T-helper 1 cell (primary cell): Measurements from ENCODE around the gene ATP5MK.
"Not testable (repeated sequence)": the region's sequence is repeated elsewhere in the genome, so short reads cannot be mapped to it uniquely, and the experiment has no call there.

ENCODE experiments used
- DNase-seq, 5 donors: peaks; one replicate each; pipeline ENCODE4 v3.0.0-alpha.2; 2012 to 2020

The ATP5MK gene

DNA sequence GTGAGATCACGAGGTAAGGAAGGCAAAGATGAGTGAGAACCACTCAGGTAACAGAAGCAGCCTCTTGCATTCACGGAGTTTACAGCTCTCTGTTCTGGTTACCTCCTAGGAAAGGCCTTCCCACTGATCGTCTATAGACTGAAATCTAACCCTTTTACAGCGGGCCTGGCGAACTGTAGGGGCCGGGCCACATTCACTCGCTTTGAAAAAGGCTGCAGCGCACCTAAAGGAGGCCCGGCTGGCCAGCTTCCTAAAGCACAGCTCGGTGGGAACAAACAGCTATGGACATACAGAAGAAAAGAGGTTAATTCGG lies 565 bp downstream of the ATP5MK start:
- no peak for DNase-seq

DNA sequence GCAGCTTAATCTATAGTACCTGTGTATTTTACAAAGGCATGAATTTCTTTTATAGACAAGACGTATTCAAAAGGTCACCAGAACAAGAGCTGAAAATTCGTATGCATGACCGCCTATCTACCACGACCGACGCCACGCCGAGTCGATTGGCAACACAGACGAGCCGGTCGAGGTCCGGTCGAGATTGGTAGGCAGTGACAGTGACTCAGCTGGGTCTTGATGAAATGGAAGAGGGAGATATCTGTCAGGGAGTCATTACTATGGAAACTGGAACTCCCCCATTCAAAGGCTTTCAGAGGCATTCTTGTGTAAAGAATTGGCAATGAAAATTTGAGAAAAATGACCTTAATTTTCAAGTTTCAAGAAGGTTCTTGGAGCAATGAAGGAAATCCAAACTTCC lies 2.1 kb downstream of the ATP5MK start:
- no peak for DNase-seq

DNA sequence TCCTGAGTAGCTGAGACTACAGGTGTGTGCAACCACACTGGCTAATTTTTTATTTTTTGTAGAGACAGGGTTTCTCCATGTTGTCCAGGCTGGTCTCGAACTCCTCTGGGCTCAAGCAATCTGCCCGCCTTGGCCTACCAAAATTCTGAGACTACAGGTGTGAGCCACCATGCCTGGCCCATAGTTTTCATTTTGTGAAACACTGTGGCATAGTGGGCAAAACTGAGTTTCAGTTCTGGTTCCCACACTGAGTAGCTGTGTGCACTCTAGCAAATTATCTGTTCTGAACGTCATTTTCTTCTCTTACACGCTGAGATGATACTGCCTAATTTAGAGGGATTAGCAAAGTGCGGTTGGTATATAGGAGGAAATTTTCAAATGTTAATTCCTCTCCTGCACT lies 13.5 kb downstream of the ATP5MK start:
- DNase-seq: no peak

DNA sequence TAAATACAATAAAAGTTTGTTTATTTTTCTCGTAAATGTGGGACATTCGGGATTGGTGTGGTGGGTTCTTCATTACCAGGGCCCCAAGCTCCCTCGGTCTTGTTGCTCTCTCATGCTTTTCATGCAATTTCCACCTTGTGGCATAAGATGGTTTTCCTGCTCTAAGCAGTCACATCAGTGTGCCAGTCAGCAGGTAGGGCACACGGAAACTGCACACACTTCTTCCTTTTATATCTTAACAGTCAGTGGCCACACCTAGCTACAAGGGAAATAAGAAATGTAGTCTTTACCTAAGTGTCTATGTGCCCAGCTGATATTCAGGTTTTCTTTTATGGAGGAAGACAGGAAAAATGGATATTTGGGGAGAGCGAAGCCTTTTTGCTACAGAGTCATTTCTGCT lies 22.0 kb downstream of the ATP5MK start:
- DNase-seq: no peak

DNA sequence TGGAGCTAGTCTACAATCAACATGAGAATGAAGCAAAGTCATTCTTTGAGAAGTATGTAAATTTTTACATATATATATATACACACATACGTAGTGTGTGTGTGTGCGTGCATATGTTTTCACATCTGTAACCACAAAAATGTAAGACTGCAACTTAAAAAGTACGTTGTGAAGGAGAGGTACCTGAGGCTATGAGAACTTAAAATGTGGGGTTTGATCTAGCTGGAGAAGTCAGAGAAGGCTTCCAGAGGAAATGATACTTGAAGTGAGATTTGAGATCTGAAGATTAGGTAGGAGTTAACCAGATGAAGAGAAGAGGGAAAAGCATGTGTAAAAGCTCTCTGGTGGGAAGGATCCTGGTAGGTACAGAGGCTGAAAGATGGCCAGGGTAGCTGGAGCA lies 22.7 kb downstream of the ATP5MK start:
- no peak for DNase-seq

DNA sequence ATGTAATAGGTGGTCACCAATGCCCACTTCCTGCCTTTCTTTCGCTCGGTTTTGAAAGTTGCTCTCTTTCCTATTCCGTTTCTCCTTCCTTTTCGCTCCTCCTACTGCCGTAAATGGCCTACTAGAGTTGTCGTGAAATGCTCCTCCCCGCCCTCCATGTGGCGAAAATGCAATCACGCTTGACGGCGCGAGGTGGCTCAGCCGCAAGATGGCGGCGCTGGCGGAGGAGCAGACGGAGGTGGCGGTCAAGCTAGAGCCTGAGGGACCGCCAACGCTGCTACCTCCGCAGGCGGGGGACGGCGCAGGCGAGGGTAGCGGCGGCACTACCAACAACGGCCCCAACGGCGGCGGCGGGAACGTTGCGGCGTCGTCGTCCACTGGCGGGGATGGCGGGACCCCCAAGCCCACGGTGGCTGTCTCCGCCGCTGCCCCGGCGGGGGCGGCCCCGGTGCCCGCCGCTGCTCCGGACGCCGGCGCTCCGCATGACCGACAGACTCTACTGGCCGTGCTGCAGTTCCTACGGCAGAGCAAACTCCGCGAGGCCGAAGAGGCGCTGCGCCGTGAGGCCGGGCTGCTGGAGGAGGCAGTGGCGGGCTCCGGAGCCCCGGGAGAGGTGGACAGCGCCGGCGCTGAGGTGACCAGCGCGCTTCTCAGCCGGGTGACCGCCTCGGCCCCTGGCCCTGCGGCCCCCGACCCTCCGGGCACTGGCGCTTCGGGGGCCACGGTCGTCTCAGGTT lies 28.3 kb downstream of the ATP5MK start, which contains the start of gene TAF5:
Gene TAF5 (plus strand): TSS at position 195 of the 737 bp plus-strand sequence. CDS start 14 bp downstream, at position 209.
- peak; percentile 76 to 96 (median 84) for DNase-seq

DNA sequence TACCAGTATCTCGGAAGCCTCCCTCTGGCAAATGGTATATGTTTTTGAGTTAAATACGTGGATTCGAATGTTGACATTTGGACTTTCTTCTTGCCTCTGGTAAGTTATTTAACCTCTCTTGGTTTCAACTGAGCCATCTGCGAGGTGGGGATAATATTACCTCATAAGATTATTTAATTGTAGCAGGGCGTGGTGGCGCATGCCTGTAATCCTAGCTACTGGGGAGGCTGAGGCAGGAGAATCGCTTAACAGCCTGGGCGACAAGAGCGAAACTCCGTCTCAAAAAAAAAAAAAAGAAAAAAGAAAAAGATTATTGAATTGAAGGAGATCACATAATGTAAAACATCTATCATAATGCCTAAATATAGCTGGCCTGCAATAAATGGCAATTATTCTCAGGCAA lies 28.9 kb downstream of the ATP5MK start:
- no peak for DNase-seq

DNA sequence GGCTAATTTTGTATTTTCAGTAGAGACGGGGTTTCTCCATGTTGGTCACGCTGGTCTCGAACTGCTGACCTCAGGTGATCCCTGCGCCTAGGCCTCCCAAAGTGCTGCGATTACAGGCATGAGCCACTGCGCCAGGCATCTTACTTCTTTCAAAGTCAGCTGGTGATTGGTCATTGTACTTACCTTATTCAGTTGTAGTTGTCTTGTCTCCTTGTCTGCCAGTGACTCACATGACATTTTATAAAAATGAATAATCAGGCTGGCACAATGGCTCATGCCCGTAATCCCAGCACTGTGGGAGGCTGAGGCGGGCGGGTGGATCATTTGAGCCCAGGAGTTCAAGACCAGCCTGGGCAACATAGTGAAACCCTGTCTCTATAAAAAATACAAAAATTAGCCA lies 35.5 kb downstream of the ATP5MK start:
- DNase-seq: not testable (repeated sequence)

DNA sequence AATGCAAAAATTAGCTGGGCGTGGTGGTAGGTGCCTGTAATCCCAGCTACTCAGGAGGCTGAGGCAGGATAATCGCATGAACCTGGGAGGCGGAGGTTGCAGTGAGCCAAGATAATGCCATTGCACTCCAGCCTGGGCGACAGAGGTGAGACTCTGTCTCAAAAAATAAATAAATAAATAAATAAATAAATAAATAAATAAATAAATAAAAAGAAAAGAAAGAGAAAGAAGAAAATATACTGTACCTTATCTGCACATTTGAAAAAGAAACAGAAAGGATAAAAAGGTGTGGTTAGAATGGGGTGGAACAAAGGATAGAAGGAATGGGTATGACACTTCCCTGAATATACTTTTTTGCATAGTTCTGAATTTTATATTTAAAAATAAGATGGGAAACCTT lies 36.8 kb downstream of the ATP5MK start:
- DNase-seq: not testable (repeated sequence)

DNA sequence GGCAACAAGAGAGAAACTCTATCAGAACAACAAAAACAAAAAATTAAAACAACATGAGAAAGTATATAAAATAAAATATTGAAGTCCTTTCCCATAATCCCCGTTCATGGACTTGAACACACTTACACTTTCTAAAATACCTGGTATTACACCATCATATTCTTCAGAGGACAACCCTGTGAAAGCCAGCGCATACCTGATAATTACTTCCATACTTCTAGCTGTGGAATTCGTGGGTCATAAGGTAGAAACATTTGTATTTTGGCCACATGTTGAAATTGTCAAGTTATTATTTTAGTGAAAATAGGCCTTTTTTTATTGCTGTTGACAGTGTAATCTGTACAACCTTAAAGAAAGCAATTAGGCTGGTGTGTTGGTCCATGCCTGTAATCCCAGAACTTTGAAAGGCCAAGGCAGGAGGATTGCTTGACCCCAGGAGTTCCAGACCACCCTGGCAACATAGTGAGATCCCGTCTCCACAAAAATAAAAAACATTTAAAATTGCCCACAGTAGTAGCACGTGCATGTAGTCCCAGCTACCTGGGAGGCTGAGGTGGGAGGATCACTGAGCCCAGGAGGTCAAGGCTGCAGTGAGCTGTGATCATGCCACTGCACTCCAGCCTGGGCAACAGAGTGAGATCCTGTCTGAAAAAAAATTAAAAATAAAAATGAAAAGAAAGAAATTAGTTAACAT lies 40.2 kb downstream of the ATP5MK start:
- DNase-seq: no peak

DNA sequence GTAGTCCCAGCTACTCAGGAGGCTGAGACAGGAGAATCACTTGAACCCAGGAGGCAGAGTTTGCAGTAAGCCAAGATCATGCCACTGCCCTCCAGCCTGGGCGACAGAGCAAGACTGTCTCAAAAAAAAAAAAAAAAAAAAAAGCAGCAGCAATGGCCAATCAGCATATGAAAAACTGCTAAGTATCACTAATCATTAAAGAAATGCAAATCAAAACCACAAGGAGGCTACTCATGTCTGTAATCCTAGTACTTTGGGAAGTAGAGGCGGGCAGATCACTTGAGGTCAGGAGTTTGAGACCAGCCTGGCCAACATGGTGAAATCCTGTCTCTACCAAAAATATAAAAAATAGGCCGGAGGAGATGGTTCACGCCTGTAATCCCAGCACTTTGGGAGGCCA lies 41.7 kb downstream of the ATP5MK start:
- not testable (repeated sequence) for DNase-seq

DNA sequence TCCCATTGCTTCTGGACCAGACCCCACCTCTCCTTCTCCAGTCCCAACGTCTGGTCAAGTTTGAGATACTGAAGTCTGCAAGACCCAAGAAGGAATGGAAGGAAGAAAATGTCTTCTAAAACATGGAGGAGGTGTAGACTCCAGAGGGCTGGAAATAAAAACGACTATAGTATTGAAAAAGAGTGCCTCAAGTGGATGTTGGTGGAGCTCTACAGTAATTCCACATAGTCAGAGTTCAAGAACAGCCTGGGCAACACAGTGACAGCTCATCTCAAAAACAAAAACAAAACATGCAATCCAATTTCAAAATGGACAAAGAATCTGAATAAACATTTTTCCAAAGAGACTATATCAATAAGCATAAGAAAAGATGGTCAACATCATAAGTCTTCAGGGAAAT lies 43.0 kb downstream of the ATP5MK start:
- no peak for DNase-seq

DNA sequence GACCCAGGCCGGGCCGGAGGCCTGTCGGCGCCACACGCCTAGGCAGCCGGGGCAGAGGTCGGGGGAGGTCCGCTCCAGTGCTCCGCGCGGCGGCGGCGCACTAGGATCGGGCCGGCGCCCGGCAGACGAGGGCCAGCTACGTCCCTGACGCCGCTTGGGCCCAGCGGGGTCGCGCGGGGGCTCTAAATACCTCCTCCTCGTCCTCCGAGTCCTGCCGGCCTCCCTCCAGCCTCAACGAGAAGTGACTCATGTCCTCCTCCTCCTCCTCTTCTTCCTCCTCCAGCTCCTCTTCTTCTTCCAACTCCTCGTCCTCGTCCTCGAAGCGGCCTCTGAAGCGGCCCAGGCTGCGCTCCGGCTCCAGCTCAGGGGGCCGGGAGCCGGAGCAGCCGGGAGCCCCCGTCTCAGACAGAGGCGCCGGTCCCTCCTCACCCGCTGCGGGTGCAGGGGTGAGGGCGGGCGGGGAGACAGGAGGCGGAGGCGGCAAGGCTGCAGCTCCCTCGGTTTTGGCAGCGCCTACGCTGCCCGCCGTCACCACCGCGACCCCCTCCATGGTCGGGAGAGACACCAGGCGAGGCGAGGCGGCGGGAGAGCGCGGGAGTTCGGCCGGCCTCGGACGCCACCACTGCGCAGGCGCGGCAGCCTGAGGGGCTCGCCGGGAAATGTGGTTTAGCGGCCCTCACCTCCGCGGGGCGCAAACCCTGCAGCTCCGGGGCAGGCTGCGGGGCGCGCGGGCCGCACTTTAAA lies 45.6 kb downstream of the ATP5MK start, which contains the start of gene PCGF6:
Gene PCGF6 (minus strand): TSS at position 624 of the 744 bp plus-strand sequence. CDS start 74 bp downstream, at position 550.
- peak; percentile 38 to 79 (median 52) for DNase-seq

DNA sequence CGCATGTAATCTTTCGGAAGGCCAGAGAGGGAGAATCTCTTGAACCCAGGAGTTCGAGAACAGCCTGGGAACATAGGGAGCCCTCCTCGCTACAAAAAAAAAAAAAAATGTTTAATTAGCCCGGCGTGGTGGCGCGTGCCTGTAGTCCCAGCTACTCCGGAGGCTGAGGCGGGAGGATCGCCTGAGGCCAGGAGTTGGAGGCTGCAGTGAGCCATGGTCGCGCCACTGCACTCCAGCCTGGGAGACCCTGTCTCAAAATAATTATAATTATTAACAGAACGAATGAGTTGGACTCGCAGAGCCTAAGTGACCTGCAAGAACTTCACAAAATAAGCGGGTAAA lies 46.1 kb downstream of the ATP5MK start:
- DNase-seq: no peak
